ENCODE data around the gene SYMPK.

SYMPK gene

GRCh38 chr19:45827459-45828093, 35.4 kb downstream of the SYMPK start (continued):
- no peak for TF ChIP-seq ZNF280D (tag by site-specific recombination; IDR thresholded peaks at IDR 0.05)
- no peak for TF ChIP-seq ZNF558 (tag by site-specific recombination; IDR thresholded peaks at IDR 0.05)

GRCh38 chr19:45826934-45827333, 36.0 kb downstream of the SYMPK start:
- Histone ChIP-seq H3K4me1 (ENCODE audit: control insufficient read depth, insufficient read depth, low read length) (no peaks in the 10 kb centered on the region), H3K36me3 (ENCODE audit: control insufficient read depth in 2 of 2, insufficient read depth in 1 of 2, low read length in 2 of 2) (peaks cover 13 to 93% of the 10 kb centered on the region in 2 experiments; a peak in 2 of 3 replicates), H3K27ac (ENCODE audit: extremely low read depth, low read depth, low read length) (peak overlapping the region; percentile 4; the same call in 1 of the 2 replicates), H3K4me3 (ENCODE audit: low read depth, low read length) (no peak overlapping the region), H3K9me3 (ENCODE audit: control insufficient read depth, insufficient read depth, low read depth, low read length) (no peaks in the 10 kb centered on the region)
- POLR2A ChIA-PET = interaction anchor here (1.2 to 1.6 kb wide), 2 partner anchors 36 to 54 kb away, joined by 3 read pairs; partner anchors contain the start of gene SYMPK
- CTCF ChIA-PET = interaction anchor here (0.9 to 4.1 kb wide), 3 partner anchors 10 to 55 kb away, joined by 5 to 35 read pairs (median 12); no protein-coding TSS in a partner anchor
- TF ChIP-seq ZNF274 (IDR thresholded peaks at IDR 0.05; ENCODE audit: low read length) (no peak), ZNF274 (tag by site-specific recombination; IDR thresholded peaks at IDR 0.05; ENCODE audit: borderline replicate concordance) (no peak), KLF16 (tag by site-specific recombination; IDR thresholded peaks at IDR 0.05) (no peak), YY2 (tag by site-specific recombination; IDR thresholded peaks at IDR 0.05) (no peak), RBAK (tag by site-specific recombination; IDR thresholded peaks at IDR 0.05) (no peak)

- TF ChIP-seq ZNF404 (tag by site-specific recombination; IDR thresholded peaks at IDR 0.05) = no peak
- TF ChIP-seq ZNF580 (tag by site-specific recombination; IDR thresholded peaks at IDR 0.05) = no peak
- TF ChIP-seq ZNF626 (tag by site-specific recombination; IDR thresholded peaks at IDR 0.05) = no peak
- TF ChIP-seq ZNF571 (tag by site-specific recombination; IDR thresholded peaks at IDR 0.05) = no peak
- TF ChIP-seq ZNF433 (tag by site-specific recombination; IDR thresholded peaks at IDR 0.05; ENCODE audit: low read depth) = no peak
- CTCF ChIA-PET = interaction anchor here (0.6 to 4.1 kb wide), 4 partner anchors 9 to 333 kb away, joined by 4 to 35 read pairs (median 8); no protein-coding TSS in a partner anchor
- Histone ChIP-seq H3K27ac (ENCODE audit: extremely low read depth, low read depth, low read length) (peak overlapping the region; percentile 4; the same call in 1 of the 2 replicates), H3K36me3 (ENCODE audit: control insufficient read depth in 2 of 2, insufficient read depth in 1 of 2, low read length in 2 of 2) (peaks cover 7 to 91% of the 10 kb centered on the region in 2 experiments; a peak in 2 of 3 replicates), H3K4me1 (ENCODE audit: control insufficient read depth, insufficient read depth, low read length) (no peaks in the 10 kb centered on the region), H3K4me3 (ENCODE audit: low read depth, low read length) (no peak overlapping the region), H3K9me3 (ENCODE audit: control insufficient read depth, insufficient read depth, low read depth, low read length) (no peaks in the 10 kb centered on the region)
- POLR2A ChIA-PET = interaction anchor here (0.6 to 2.1 kb wide), 5 partner anchors 9 to 601 kb away, joined by 3 to 6 read pairs (median 3); partner anchors contain the start of gene SYMPK
Measured at GRCh38 chr19:45825917-45826893, 36.7 kb downstream of the SYMPK start.

GRCh38 chr19:45825263-45825605, 37.7 kb downstream of the SYMPK start:
- H3K4me1 ChIP-seq (ENCODE audit: control insufficient read depth, insufficient read depth, low read length) = no peaks in the 10 kb centered on the region
- peaks cover 3 to 94% of the 10 kb centered on the region in 2 experiments; a peak in 2 of 3 replicates for H3K36me3 ChIP-seq (ENCODE audit: control insufficient read depth in 2 of 2, insufficient read depth in 1 of 2, low read length in 2 of 2)
- CTCF ChIA-PET = interaction anchor here (0.6 to 4.1 kb wide), 5 partner anchors 8 to 441 kb away, joined by 3 to 35 read pairs (median 4); no protein-coding TSS in a partner anchor
- 0 out of 2 replicates have a peak overlapping the region, but pooled peaks have one; percentile 9 for H3K27ac ChIP-seq (ENCODE audit: extremely low read depth, low read depth, low read length)
- no peak overlapping the region for H3K4me3 ChIP-seq (ENCODE audit: low read depth, low read length)
- POLR2A ChIA-PET = interaction anchor here (0.6 to 2.1 kb wide), 4 partner anchors 8 to 68 kb away, joined by 3 to 7 read pairs (median 6); partner anchors contain the start of genes SIX5 and SYMPK
- H3K9me3 ChIP-seq (ENCODE audit: control insufficient read depth, insufficient read depth, low read depth, low read length) = no peaks in the 10 kb centered on the region
- TF ChIP-seq ZNF426 (tag by site-specific recombination; IDR thresholded peaks at IDR 0.05) (no peak), YY1 (tag by site-specific recombination; IDR thresholded peaks at IDR 0.05) (no peak), BCL11B (tag by site-specific recombination; IDR thresholded peaks at IDR 0.05; ENCODE audit: low read depth) (no peak), ZNF473 (tag by site-specific recombination; IDR thresholded peaks at IDR 0.05) (no peak), ZNF398 (tag by site-specific recombination; IDR thresholded peaks at IDR 0.05) (no peak), ZBTB44 (tag by site-specific recombination; IDR thresholded peaks at IDR 0.05) (no peak)

Data from HEK293 (cell line).